HG03060 (cell line): ENCODE results near the gene RTN4IP1.

ENCODE experiments used
- ATAC-seq: cut with Tn5 transposase; IDR thresholded peaks from one replicate; pipeline ENCODE4 v1.9.1; 2021; ENCODE audit warnings: low read depth, moderate number of reproducible peaks; ENCODE audit not compliant: unreplicated experiment

Gene RTN4IP1

DNA sequence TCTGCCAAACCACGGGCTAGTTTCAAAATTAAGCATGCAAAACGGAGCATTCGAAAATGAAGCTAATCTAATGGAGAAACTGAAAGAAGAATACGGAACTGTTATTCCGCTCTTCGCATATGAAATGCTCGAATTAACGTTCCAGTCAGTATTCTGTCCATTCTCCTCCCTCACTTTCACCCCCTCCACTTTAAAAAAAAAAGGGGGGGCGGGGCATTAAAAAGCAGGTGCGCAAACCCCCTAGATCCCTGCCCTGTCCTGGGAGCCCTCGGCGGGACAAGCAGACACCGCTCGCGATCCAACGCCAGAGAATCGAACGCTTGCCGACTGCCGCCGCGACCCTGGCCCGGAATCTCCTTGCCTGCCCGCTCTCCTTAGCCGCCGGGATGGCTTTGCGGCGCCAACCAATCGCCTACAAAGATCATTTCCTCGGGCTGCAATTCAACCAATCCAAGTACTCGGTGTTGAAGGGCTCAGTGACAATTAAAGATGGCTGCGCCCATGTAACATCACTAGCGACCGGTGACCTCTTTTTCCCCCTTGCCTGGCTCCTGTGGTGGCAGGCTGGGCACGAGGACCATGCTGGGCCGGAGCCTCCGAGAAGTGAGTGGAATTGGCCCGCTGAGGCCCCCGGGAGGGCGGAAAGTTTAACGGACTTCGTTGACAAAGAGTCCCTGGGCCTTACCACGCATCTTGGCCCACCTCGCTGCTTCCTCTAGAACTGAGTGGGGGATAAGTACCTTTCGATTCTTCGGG is at the start of gene RTN4IP1, which contains the start of gene QRSL1:
RTN4IP1 (minus strand) TSS at position 396 of the 756 bp plus-strand sequence. CDS start 477 bp downstream, outside the sequence.
QRSL1 (plus strand) TSS at position 476 of the 756 bp plus-strand sequence; CDS start at position 580, 104 bp downstream.
- peak; percentile 70 for ATAC-seq

DNA sequence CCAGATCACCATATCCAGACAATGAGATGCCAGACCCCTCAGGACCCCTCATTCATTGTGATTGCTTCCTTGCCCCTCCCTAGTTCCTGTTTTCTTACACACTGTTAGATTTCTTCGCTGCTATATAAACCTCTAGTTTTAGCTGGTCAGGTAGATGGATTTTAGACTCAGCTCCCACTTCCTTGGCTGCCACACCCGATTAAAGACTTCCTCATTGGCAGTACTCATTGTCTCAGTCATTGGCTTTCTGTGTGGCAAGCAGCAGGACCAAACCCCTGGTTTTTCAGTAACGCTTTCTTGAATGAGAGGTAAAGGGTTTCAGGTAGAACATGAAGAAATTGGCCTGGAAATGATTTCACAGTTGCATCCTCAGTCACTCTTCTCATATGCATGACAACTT is 48.0 kb upstream of the RTN4IP1 start:
- ATAC-seq, result no peak

DNA sequence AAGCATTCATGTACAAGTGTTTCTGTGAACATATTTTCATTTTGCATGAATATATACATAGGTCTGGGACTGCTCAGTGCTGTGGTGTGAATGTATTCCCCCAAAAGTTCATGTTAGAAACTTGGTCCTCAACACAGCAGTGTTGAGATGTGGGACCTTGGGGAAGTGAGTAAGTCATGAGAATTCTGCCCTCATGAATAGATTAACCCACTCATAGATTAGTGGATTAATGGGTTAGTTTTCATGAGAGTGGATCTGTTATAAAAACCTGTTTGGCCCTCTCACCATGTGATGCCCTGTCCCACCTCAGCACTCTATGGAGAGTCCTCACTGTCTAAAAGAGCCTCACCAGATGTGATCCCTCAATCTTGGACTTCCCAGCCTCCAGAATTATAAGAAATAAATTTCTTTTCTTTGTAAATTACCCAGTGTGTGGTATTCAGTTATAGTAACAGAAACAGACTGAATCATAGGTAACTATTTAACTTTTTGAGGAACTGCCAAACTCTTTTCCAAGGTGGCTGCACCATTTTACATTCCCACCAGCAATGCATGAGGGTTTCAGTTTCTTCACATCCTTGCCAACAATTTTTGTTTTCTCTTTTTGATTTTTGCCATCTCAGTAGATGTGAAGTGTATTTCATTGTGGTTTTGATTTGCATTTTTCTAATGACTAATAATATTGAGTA is 45.4 kb upstream of the RTN4IP1 start:
- no peak for ATAC-seq

DNA sequence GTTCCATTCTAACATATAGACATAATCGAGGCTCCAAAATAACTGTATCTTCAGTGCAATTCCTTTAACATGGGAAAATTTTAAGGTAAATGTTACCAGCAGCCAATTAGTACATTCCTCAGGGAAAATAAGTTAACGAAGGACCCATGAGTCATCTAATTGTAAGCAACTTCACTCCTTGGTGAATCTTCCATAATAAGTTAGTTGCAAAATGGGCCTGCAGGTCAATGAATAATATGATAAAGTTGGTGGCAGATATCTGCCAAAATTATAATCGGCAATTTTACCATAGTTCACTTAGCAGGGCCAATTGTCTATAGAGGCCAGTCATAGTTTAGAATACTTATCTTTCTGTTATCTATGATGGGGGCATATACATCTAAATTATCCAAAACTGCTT is 42.4 kb upstream of the RTN4IP1 start:
- no peak for ATAC-seq

GRCh38 chr6:106670236-106670635 is 40.9 kb upstream of the RTN4IP1 start:
- ATAC-seq, result no peak

GRCh38 chr6:106667022-106667402 is 37.7 kb upstream of the RTN4IP1 start:
- no peak for ATAC-seq

DNA sequence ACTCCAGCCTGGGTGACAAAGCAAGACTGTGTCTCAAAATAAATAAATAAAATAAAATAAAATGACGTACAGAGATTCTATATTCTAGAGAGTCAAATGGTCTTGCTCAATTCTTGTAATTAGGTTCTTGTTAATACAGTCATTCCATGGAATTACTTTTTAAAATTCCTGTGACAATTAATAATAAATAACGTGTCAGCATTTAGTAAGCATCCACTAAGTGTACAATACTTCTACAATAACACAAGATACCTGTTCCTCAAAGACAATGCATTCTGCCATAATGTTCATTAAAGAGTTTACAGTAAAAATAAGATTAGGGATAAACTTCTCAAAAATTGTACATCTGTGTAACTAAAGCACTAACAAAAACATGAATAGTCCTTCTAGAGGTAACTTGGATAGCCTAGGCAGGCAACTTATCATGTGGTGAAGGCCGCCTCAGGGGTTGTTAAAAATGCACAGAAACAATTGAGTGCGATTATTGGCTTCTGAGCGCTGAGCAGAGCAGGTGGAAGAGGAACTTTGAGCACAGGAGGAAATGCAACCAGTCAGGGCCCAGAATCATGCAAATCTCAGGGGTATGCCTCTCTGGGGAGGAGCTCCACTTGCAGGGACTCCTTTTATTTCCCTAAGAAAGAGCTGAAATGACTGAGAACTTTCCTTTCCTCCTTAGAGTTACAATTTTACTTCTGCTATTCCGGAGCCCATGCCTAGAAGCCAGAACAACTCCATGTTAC is 37.2 kb upstream of the RTN4IP1 start:
- peak; percentile 88 for ATAC-seq

DNA sequence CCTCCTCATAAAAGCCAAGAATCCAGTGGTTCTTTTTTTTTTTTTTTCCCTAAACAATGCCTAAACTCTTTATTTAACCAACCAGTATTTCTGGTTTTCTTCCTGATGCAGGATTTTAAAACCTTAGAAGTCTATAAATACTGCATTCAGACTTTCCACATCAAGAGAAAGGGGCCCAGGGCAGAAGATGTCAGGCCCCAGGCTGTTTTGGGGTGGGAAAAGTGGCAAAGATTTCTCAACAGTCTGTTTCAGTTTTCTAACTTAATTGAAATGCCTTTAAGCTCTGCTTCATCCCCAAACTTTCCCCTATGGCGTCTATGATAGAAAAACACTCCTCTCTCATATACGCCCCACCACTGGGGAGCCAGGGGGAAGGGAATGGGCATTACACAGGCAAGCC is 33.2 kb upstream of the RTN4IP1 start:
- ATAC-seq, result no peak

- no peak for ATAC-seq
Observed at GRCh38 chr6:106659859-106660258, 30.6 kb upstream of the RTN4IP1 start.

DNA sequence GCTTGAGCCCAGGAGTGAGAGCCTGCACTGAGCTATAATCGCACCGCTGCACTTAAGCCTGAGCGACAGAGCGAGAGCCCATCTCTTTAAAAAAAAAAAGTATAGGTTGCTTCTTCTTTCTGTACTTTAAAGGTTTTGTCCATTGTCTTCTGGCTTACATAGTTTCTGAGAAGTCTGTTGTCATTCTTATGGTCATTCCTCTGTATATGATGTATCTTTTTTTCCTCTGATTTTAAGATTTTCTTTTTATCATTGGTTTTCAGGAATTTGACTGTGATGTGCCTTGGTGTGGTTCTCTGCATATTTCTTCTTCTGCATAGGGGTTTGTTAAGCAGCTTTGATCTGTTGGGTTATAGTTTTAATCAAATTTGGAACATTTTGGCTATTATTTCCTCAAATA is 29.2 kb upstream of the RTN4IP1 start:
- no peak for ATAC-seq

GRCh38 chr6:106648651-106649308 is 19.5 kb upstream of the RTN4IP1 start:
- ATAC-seq, result no peak

DNA sequence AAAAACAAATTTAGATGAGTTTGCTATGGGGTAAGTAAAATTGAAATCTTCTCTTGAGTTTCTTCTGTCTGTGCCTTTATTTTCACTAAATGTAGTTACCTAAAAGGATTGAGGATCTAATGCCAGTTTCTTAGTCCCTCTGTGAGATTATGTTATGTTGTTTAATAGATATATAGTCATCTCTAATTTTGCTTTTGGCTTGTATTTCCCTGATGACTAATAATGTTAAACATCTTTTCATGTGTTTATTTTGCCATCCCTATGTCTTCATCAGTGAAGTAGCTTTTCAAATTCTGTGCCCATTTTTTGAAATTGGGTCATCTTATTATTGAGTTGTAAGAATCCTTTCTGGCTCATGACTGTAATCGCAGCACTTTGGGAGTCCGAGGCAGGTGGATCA is 13.8 kb upstream of the RTN4IP1 start:
- no peak for ATAC-seq

DNA sequence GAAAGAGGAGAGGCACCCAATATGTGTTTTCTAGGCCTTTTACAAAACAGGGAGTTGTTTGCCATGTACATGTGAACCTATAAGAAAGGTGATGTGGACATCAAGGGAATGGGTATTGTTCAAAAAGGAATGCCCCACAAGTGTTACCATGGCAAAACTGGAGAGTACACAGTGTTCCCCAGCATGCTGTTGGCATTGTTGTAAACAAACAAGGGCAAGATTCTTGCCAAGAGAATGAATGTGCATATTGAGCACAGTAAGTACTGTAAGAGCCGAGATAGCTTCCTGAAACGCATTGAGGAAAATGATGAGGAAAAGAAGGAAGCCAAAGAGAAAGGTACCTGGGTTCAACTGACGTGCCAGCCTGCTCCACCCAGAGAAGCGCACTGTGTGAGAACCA is 13.2 kb upstream of the RTN4IP1 start:
- ATAC-seq, result no peak

- ATAC-seq, result no peak
Observed at GRCh38 chr6:106639812-106640211, 10.5 kb upstream of the RTN4IP1 start.

DNA sequence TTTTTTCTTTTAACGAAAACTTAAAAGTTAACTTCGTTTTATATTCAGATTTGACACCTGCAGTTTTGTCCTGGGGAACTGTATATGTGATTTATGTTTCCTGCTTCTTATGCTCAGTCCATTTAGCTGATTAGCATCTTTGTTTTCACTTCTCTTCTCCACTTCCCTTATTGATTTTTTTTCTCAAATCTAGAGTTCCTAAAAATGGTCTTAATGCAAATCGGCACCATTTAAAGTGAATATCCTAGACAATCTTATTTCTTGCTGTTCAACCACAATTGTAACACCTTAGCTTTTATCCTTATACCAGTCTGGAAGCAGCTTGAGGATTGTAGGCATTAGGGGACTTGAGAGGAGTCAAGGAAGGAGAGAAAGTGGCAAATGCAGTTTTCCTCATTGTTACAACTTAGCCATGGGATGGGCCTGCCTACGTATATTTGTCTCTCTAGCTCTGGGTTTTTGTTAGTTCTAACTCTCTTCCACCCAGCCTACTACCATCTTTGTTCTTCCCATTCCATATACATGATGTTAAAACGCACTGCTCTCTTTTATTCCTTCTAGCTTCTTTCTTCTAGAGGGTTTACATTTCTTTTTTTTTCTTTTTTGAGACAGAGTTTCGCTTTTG is 8.5 kb upstream of the RTN4IP1 start:
- peak; percentile 48 for ATAC-seq

GRCh38 chr6:106637051-106637716 is 7.9 kb upstream of the RTN4IP1 start:
- no peak for ATAC-seq

- ATAC-seq, result no peak
Observed at GRCh38 chr6:106634565-106634964, 5.3 kb upstream of the RTN4IP1 start.

DNA sequence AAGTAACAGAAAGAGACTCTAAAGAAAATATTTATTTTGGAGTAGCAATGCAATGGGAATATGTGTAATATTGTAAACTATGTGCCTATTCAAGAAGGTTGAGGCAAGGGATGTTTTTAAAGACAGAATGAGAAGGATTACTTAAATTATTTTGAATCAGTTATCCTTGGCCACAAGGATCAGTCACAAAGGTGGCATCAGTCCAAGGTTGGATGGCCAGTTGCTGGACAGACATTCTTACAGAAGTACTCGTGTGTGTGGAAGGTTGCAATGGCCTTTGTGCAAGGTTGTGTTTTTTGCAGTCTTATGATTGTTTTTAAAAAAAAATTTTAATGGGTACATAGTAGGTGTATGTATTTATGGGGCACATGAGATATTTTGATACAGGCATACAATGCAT is 2.0 kb upstream of the RTN4IP1 start:
- no peak for ATAC-seq

DNA sequence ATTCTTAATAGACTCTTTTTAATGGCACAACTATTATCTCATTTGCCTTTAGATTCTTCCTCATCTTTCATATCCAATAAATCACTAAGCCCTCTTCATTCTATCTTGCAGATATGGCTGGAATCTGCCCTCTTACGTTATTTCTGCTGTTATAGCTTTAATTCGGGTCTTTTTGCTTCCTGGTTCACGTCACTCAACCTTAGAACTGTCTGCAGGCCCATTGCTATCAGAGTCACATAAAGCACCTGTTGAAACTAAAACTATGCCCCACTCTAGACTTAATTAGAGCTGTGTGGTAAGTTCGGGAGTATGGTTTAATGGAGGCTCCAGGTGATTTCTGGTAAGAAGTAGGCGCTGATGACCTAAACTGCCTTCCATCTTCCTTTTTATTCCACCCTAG is 1.1 kb upstream of the RTN4IP1 start:
- no peak for ATAC-seq

- no peak for ATAC-seq
Observed at GRCh38 chr6:106629859-106630163, 513 bp upstream of the RTN4IP1 start.
